Fibroblast of skin of right quadriceps (primary cell): ENCODE measurements around the gene CCDC120.

Experiments used
- DNase-seq: peaks from one replicate; pipeline ENCODE4 v3.0.0-alpha.2; 2013

Gene CCDC120

DNA sequence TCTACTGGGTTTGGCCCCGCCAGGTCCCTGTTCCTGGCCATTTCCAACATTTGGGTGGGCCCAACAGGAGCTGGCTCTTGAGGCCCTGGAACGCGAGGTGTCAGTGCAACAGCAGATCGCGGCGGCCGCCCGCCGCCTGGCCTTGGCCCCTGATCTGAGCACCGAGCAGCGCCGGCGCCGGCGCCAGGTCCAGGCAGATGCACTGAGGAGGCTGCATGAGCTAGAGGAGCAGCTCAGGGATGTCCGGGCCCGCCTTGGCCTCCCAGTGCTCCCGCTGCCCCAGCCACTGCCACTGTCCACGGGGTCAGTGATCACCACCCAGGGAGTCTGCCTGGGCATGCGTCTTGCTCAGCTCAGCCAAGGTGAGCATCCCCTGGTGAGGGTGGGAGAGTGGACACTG is 5.5 kb downstream of the CCDC120 start:
- no peak for DNase-seq

DNA sequence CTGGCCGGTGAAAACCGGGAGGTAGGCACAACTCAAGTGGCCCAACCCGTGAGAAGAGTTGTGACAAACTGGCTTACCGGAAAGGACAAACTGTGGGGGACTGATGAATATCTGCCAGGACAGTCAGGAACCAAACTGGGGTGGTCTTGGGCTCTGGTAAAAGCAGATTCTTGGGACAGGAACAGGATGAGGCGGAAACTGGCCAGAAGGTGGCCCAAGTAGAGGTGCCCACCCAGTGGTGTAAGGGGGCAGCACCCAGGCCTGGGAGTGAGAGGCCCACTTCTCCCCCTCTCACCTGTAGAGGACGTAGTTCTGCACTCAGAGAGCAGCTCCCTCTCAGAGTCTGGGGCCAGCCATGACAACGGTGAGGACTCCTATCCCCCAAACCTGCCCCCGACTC is 5.9 kb downstream of the CCDC120 start:
- DNase-seq: no peak

- no peak for DNase-seq
Measured at GRCh38 chrX:49066278-49066677, 7.5 kb downstream of the CCDC120 start.

DNA sequence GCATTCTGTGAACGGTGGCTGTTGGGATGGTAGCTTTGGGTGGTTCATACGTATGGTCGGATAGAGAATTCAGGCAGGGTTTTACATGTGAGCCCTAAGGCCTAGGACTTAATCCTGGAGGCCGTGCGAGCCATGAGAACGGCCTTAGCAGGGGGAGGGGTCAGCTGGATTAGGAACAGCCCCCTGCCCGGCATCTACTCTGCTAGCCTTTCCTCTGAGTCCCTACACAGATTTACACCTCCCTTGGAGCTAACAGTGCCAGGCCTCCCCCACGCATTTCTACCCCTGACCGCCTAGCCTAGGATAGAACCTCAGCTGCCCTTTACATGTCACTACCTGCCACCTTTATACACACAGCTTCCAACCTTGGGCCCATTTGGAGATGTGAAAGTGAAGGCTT is 7.9 kb downstream of the CCDC120 start:
- DNase-seq: no peak

- DNase-seq: no peak
Measured at GRCh38 chrX:49067285-49068120, 8.7 kb downstream of the CCDC120 start.

DNA sequence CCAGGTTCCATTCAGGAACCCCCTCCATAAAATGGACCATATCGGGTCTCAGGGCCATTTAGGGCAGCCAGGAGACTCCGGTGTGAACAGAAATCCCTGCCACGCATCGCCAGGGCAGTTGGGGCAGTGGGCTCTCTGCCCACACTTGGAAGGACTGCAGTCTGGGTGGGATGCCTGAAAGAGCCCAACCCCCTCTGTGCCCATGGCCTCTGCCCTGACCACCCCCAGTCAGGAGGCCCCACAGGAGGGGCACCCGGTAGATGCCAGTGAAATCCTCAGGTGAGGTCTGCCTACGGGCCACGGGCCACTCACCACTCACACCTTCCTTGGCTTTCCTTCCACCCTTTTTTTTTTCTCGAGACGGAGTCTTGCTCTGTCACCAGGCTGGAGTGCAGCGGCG is 10.2 kb downstream of the CCDC120 start:
- DNase-seq: no peak

DNA sequence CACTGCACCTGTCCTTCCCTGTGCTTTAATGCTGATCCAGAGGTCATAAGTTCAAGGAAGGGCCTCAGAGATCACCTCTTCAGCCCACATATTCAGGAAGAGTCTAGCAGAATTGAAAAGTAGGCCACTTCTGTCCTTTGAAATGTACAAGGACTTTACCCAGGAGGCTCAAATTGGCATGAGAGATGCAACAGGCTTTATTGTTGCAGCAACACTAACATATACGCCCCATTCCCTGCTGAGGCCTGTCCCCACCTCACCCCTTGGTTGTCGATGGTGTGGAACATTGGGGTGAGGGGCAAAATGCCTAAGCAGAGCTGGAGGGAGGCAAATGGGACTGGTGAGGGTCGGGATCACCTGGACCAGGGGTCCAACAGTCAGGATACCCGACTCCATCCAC is 12.2 kb downstream of the CCDC120 start:
- DNase-seq: no peak

GRCh38 chrX:49071877-49072711 is 13.3 kb downstream of the CCDC120 start:
- DNase-seq: peak; percentile 62

DNA sequence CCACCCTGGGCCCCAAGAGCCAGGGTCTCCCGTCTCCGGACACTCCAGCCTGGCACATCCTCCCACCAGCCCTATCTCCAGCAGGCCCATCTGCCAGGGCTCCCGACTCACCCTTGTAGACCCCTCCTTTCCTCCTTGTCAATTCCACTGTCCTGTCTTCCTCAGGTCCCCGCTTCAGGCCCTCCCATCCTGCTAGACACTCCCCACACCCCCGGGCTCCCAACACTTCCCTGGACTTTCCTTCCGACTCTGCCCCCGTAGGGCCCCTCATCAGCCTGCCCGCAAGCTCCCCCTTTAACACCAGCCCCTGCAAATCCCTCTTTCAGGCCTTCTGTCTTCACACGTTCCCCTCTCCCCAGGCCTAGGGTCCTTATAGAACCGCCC is 13.9 kb downstream of the CCDC120 start:
- DNase-seq: no peak

DNA sequence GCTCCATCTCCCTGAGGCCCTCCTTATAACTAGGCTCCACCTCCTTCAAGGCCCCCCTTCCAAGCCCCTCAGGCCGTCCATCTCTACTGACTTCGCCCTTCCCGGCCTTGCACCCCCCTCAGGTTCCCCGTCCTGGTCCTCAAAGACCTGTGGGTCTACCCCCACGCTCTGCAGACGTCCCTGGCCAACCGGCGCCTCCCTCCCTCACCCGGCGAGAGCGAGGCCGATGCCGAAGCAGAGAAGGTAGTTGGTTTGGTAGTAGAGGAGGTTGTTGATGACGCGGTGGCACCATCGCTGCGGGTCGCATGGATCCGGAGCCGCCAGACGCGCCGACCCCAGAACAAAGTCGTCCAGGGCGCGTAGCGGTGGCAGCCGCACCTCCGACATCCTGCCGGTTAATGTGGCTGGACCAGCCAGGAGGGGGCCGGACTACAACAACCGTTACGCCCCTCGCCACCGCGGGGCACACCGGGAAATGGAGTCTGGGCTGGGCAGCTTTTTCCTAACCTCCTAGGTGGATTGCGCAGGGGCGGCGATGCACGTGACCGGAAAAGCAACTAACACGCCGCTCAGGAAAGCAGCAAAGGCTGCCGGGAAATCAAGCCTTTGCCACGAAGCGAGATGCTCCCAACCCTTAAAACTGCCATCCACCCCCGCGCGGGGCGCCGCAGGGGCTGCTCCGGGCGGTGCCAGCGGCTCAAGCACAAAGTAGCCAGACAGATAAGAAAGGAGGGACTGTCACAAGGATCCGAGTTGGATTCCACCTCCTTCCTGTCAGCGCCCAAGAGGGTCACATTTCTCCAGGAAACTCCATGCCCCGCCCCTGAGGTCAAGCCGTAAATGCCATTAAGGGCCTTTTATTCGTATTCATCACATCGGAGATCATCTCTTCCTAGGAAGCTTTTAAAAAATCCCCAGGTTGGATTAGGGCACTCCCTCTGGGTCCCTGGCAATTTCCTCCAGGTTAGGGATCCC is 15.1 kb downstream of the CCDC120 start, which contains the start of gene PRAF2:
TSS of gene PRAF2 (minus strand) at position 402 of the 975 bp plus-strand sequence. CDS start at position 387, 15 bp downstream.
- DNase-seq: peak; percentile 91

DNA sequence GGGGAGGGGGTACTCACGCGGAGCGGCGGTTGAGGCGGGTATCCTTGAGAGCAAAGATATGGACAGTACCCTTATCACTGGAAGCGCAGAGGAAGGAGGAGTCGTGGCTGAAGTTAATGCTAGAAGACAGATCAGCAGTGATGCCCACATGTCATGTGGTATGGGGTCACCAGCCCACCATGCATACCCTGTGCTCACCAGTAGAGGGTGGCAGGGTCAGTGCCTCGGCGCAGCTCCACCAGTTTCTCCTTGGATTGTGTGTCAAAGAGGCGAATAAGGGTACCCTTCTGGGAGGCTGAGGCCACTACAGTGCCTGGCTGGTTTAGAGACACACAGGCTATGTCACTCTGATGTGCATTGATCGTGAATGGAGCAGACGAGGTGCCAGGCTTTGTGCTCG is 16.5 kb downstream of the CCDC120 start:
- DNase-seq: no peak

GRCh38 chrX:49077941-49078340 is 19.1 kb downstream of the CCDC120 start:
- no peak for DNase-seq

GRCh38 chrX:49079489-49080428 is 21.0 kb downstream of the CCDC120 start, which contains the start of gene WDR45:
TSS of gene WDR45 (minus strand) at chrX:49079887. CDS start at chrX:49078095, 1,792 bp downstream.
- peak; percentile 72 for DNase-seq

DNA sequence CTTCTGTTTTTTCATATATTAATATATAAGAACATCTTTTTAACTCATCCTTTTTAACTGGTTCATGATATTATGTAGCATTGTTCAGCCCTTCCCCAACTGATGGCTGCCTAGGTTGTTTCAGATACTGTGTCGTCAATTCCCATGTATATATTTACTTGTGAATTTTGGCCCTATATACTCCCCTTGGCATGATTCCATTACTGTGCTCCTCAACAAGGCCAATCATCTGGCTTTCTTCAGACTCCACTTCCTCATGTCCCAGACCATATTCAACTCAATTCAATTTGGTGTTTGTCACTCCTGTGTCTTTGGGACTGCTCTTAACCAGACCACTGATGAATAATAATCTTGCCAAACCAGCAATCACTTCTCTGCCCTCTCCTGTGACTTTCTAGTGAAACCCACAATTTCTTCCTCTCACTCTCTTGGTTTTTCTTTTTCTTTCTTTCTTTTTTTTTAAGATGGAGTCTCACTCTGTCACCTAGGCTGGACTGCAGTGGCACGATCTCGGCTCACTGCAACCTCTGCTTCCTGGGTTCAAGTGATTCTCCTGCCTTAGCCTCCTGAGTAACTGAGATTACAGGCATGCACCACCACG is 23.6 kb downstream of the CCDC120 start:
- no peak for DNase-seq

- no peak for DNase-seq
Measured at GRCh38 chrX:49089553-49089952, 30.8 kb downstream of the CCDC120 start.

- DNase-seq: no peak
Measured at GRCh38 chrX:49096419-49096818, 37.6 kb downstream of the CCDC120 start.

- DNase-seq: peak; percentile 88
Measured at GRCh38 chrX:49100704-49101628, 42.2 kb downstream of the CCDC120 start.

GRCh38 chrX:49101629-49101984 is 42.8 kb downstream of the CCDC120 start:
- DNase-seq: no peak

GRCh38 chrX:49102190-49102589 is 43.4 kb downstream of the CCDC120 start:
- DNase-seq: no peak

DNA sequence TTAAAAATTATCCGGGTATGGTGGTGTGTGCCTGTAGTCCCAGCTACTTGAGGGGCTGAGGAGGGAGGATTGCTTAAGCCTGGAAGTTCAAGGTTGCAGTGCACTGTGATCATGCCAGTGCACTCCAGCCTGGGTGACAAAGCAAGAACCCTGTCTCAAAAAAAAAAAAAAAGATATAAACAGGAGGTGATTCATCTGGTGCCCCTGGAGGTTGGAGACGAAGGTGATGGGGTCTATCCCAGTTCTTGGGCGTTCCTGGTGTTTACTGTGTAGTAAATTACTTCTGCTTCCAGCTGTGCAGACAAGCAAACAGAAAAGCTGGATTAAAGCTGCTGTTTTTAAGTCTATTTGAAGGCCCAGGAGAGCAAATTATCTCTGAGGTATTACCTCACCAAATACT is 44.8 kb downstream of the CCDC120 start:
- DNase-seq: no peak
